KOPT-K1 (cell line): Measurements from ENCODE around the gene SORL1.

Experiments used
- H3K27ac ChIP-seq: fragments of 200-600 bp; sonication (generic); 2 replicates; pipeline ENCODE4 v1.5.1; 2016; ENCODE audit warnings: antibody characterized with exemption, mild to moderate bottlenecking, low read depth, low read length; ENCODE audit not compliant: poor library complexity, severe bottlenecking
- H3K36me3 ChIP-seq: fragments of 200-600 bp; sonication (generic); 2 replicates; pipeline ENCODE4 v1.5.1; 2017; ENCODE audit warnings: antibody characterized with exemption, mild to moderate bottlenecking, low read length, moderate library complexity; ENCODE audit not compliant: insufficient read depth
- H3K9me3 ChIP-seq: fragments of 200-600 bp; sonication (generic); 2 replicates; pipeline ENCODE4 v1.5.1; 2017; ENCODE audit warnings: antibody characterized with exemption, low read length, mild to moderate bottlenecking; ENCODE audit not compliant: insufficient read depth, poor library complexity, severe bottlenecking

SORL1 gene

GRCh38 chr11:121419836-121420235, 32.3 kb upstream of the SORL1 start:
- Histone ChIP-seq H3K36me3 (no peaks in the 10 kb centered on the region), H3K27ac (no peak overlapping the region), H3K9me3 (no peaks in the 10 kb centered on the region)

GRCh38 chr11:121420398-121420797, 31.7 kb upstream of the SORL1 start:
- Histone ChIP-seq H3K36me3 (no peaks in the 10 kb centered on the region), H3K27ac (no peak overlapping the region), H3K9me3 (peaks cover 3% of the 10 kb centered on the region)

DNA sequence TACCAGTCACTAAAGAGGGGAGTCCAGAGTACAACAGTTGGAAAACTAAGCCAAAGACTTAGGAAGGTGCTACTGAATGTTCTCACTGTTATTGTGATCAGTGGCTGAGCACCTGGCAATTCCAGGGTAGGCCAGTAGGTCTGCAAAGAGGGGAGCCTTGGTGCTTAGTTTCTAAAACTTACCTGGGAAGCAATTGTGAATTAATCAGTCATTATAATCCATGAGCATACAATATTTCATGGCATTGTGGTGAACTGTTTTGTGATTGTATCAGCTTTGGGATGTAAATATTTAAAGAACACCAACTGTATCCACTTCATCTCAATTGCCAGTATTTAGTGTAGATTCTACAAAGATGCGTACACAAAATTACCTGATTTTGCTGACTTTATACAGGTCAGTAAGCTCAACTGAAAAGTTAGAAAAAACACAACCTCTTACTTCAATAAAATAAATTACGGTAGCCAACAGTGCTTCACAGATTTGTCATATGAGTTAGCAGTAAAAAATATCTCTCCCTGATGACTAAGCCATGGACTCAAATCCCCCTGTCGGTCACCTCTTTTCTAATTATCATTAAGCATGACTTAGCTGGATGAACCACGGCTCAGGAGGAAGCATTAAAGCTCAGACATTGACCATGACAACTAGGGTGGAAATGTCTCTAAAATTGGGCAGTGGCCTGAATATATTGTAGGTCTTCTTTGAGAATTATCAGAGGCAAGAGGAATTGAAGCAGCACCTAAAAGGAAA, 30.8 kb upstream of the SORL1 start:
- Histone ChIP-seq H3K9me3 (peaks cover 3% of the 10 kb centered on the region), H3K36me3 (no peaks in the 10 kb centered on the region), H3K27ac (no peak overlapping the region)

DNA sequence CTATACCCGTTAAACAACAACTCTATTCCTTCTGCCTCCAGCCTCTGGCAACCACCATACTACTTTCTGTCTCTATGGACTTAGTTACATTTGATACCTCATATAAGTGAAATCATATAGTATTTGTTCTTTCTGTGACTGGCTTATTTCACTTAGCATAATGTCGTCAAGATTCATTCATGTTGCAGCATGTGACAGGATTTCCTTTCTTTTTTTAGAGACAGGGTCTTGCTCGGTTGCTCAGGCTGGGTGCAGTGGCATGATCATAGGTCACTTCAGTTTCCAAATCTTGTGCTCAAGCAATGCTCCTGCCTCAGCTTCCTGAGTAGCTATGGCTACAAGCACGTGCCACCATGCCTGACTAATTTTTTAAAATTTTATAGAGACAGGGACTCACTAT, 29.4 kb upstream of the SORL1 start:
- Histone ChIP-seq H3K27ac (no peak overlapping the region), H3K9me3 (peaks cover 3% of the 10 kb centered on the region), H3K36me3 (no peaks in the 10 kb centered on the region)

GRCh38 chr11:121425828-121426227, 26.3 kb upstream of the SORL1 start:
- Histone ChIP-seq H3K27ac (no peak overlapping the region), H3K9me3 (peaks cover 3% of the 10 kb centered on the region), H3K36me3 (no peaks in the 10 kb centered on the region)

DNA sequence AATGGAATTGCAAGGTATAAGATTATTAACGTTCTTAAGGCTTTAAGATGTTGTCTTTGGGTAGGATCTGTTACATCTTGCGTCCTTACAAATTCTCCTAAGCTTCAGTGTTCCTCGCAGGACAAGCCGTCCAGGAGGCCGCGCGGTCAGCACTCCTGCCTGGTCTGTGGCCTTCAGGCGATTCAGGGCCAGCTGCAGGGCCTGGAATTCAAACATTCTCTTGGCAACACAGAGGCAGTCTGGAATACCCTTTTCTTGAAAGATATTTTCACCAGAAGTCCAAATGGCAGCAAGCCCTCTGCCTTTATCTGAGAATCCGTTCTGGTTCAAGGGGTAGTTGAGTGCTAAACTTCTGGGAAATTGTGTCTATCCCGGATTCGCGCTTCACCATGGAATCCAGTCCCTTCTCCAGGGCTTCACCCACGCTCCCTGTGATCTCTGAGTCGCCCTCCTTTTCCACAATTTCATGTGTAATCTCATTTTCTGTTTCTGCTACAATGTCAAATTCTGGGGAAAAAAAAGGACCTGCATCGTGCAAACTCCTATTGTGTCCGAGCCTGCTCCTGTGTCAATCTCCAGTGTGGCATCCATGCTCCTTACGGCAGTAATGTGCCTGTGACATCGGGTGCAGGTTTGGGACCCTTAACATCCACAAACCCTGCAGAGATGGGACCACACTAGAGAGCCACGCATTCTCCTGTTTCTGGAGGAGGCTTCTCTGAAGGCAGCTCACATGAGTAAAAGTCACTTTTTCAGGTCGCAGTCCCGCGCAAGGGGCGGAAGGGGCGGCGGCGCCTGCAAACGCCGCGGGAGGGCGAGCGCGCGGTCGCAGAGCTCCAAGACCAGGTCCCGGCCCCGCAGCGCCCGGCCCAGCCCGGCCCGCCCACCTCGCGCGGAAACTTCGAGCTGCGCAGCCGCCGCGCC, 25.4 kb upstream of the SORL1 start:
- Histone ChIP-seq H3K9me3 (peaks cover 3% of the 10 kb centered on the region), H3K27ac (no peak overlapping the region), H3K36me3 (no peaks in the 10 kb centered on the region)

DNA sequence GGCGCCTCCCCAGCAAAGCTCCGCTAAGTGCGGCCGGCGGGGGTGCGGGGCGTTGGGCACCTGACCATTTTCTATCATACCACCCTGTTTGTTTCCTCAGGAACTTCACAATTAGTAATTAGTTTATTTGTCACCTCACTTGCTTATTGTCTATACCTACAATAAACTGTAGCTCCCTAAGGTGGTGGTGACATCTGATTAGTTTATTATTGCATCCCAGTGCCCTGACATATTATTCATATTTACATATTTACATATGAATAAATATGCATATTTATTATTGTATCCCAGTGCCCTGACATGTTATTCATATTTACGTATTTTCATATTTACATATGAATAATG, 24.7 kb upstream of the SORL1 start:
- H3K27ac ChIP-seq, result no peak overlapping the region
- peaks cover 3% of the 10 kb centered on the region for H3K9me3 ChIP-seq
- no peaks in the 10 kb centered on the region for H3K36me3 ChIP-seq

DNA sequence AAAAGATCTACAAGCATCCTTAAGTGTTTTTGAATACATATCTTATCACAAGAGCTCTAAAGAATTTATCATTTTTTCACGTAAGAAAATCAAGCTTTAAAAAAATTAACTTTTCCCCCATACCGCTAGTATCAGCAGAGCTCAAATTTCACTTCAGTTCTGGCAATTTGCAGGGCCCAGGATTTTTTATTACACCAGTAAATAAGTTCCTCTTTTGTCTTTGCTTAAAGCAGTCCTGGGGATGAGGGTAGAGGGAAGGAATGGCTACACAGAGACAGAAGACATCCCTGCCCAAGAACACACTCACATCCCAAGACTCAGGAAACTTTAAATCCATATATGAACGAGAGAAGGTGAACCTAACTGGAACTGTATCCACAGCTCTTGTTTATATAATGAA, 22.6 kb upstream of the SORL1 start:
- H3K36me3 ChIP-seq, result no peaks in the 10 kb centered on the region
- no peak overlapping the region for H3K27ac ChIP-seq
- peaks cover 3% of the 10 kb centered on the region for H3K9me3 ChIP-seq

GRCh38 chr11:121431820-121432526, 20.1 kb upstream of the SORL1 start:
- Histone ChIP-seq H3K36me3 (no peaks in the 10 kb centered on the region), H3K9me3 (no peaks in the 10 kb centered on the region), H3K27ac (no peak overlapping the region)

- no peaks in the 10 kb centered on the region for H3K9me3 ChIP-seq
- H3K36me3 ChIP-seq, result no peaks in the 10 kb centered on the region
- H3K27ac ChIP-seq, result no peak overlapping the region
These were observed 17.0 kb upstream of the SORL1 start for GRCh38 chr11:121435132-121435531.

DNA sequence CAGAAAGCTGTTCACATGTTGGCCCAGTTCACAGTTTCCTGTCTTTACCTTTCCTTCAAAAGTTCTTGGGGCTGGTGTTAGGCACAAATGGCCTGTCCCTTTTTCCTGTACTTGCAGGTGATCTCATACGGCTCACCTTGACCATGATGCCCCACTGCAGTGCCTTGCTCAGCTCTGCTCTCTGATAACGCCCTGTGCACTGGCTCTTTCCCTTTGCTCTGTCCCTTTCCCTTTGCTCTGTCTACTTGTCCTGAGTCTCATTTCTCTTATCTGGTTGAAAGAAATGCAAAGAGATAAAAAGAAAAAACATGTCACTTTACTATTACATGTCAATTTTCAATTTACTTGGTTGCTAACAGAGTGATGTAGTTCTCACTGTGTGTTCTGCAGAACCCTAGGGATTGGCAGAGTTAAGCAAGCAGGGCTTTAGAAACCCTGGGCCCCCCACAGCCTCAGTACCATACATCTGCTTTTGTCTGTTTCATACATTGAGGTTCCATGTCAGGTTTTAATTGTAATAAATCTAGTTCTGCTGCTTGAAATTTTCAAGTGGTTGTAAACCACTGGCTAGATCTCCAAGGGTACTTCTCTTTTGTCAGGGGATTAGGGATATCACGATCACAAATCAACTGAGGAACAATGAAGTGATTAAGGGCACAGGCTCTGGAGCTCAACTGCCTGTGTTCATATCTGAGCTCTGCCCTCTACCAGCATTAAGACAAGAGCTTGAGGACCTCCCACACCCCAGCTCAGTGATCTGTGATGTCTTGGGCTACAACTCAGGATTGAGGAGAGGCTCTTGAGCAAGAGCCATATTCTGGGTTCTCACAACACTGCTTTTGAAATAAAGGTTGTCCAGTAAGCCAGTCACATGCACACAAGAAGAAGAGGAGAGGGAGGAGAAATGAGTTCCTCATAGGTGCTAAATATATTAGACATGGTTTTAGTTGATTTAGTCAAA, 16.3 kb upstream of the SORL1 start:
- no peak overlapping the region for H3K27ac ChIP-seq
- no peaks in the 10 kb centered on the region for H3K36me3 ChIP-seq
- no peaks in the 10 kb centered on the region for H3K9me3 ChIP-seq

DNA sequence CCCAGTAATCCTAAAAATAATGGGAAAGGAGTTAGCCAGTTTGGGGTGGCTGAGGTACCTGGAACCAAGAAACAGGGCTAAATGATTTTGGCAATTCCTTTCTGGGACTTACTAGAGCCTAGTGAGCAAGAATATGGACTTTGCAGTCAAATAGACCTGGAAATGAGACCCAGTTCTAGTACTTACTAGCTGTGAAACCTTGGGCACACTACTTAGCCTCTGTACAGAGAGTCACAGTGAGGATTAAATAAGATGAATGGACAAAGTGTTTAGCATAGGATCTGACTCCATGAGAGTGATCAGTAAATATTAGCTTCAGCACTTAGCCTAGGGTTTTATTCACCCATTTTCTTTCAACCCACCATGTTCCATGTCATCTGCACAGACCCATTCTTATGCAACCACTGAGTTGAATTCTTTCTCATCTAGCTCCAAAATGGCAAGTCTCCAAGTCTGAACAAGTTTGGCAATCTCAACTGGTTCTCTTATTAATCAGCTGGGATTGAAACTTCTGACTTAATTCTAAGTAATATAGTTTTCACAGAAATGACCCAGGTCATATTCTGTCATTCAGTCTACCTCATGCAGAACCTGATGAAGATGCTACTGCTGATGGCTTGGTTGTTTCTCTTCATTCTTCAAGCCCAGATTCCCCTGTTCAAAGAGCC, 15.0 kb upstream of the SORL1 start:
- Histone ChIP-seq H3K27ac (no peak overlapping the region), H3K9me3 (no peaks in the 10 kb centered on the region), H3K36me3 (no peaks in the 10 kb centered on the region)

- Histone ChIP-seq H3K27ac (no peak overlapping the region), H3K36me3 (no peaks in the 10 kb centered on the region), H3K9me3 (no peaks in the 10 kb centered on the region)
These were observed 14.4 kb upstream of the SORL1 start for GRCh38 chr11:121437686-121438078.

- Histone ChIP-seq H3K9me3 (no peaks in the 10 kb centered on the region), H3K27ac (no peak overlapping the region), H3K36me3 (no peaks in the 10 kb centered on the region)
These were observed 12.8 kb upstream of the SORL1 start for GRCh38 chr11:121439337-121439736.
